Duodenal mucosa (tissue), 2 donors: ENCODE measurements around the gene NCBP2L.

Experiments
- H3K27ac ChIP-seq: one replicate; pipeline ENCODE4 v1.7.0; 2013; ENCODE audit warnings: low read depth, low read length
- H3K27me3 ChIP-seq, 2 donors: one replicate each; pipeline ENCODE4 v1.7.0; 2013; ENCODE audit warnings: low read length in 2 of 2, control low read depth in 1 of 2; ENCODE audit not compliant: insufficient read depth in 2 of 2, control insufficient read depth in 1 of 2
- H3K36me3 ChIP-seq, 2 donors: one replicate each; pipeline ENCODE4 v1.7.0; 2013; ENCODE audit warnings: low read length in 2 of 2, control low read depth in 1 of 2; ENCODE audit not compliant: insufficient read depth in 2 of 2, control insufficient read depth in 1 of 2
- H3K4me1 ChIP-seq, 2 donors: one replicate each; pipeline ENCODE4 v1.7.0; 2013; ENCODE audit warnings: low read length in 2 of 2, control low read depth in 1 of 2; ENCODE audit not compliant: insufficient read depth in 2 of 2, control insufficient read depth in 1 of 2
- H3K4me3 ChIP-seq, 2 donors: one replicate each; pipeline ENCODE4 v1.7.0; 2013; ENCODE audit warnings: low read length in 2 of 2, low read depth in 1 of 2
- H3K9ac ChIP-seq, 2 donors: one replicate each; pipeline ENCODE4 v1.7.0; 2013; ENCODE audit warnings: low read length in 2 of 2, low read depth in 1 of 2
- H3K9me3 ChIP-seq, 2 donors: one replicate each; pipeline ENCODE4 v1.7.0; 2013; ENCODE audit warnings: low read length in 2 of 2, control low read depth in 1 of 2; ENCODE audit not compliant: control insufficient read depth in 1 of 2

The NCBP2L gene

GRCh38 chrX:107766470-107767150 is 10.9 kb upstream of the NCBP2L start:
- no peaks in the 10 kb centered on the region for H3K36me3 ChIP-seq
- H3K27ac ChIP-seq, result no peak overlapping the region
- H3K9ac ChIP-seq, result no peak overlapping the region

GRCh38 chrX:107768051-107768450 is 9.5 kb upstream of the NCBP2L start:
- no peak overlapping the region for H3K9ac ChIP-seq
- H3K27me3 ChIP-seq, result no peaks in the 10 kb centered on the region
- no peaks in the 10 kb centered on the region for H3K9me3 ChIP-seq
- H3K36me3 ChIP-seq, result no peaks in the 10 kb centered on the region
- no peak overlapping the region for H3K27ac ChIP-seq
- H3K4me3 ChIP-seq, result no peak overlapping the region
- no peaks in the 10 kb centered on the region for H3K4me1 ChIP-seq

More at GRCh38 chrX:107766470-107767150, 10.9 kb upstream of the NCBP2L start:
- Histone ChIP-seq H3K9me3 (no peaks in the 10 kb centered on the region), H3K4me1 (no peaks in the 10 kb centered on the region), H3K4me3 (no peak overlapping the region), H3K27me3 (no peaks in the 10 kb centered on the region)

- no peak overlapping the region for H3K9ac ChIP-seq
These were observed 7.8 kb upstream of the NCBP2L start for GRCh38 chrX:107769581-107770317.

GRCh38 chrX:107773206-107773605 is 4.3 kb upstream of the NCBP2L start:
- H3K9ac ChIP-seq, result no peak overlapping the region
- no peak overlapping the region for H3K4me3 ChIP-seq
- no peak overlapping the region for H3K27ac ChIP-seq

More at GRCh38 chrX:107769581-107770317, 7.8 kb upstream of the NCBP2L start:
- H3K4me3 ChIP-seq, result no peak overlapping the region
- H3K27me3 ChIP-seq, result no peaks in the 10 kb centered on the region
- H3K9me3 ChIP-seq, result no peaks in the 10 kb centered on the region
- peaks cover 0 to under 1% of the 10 kb centered on the region in 2 donors for H3K4me1 ChIP-seq
- H3K36me3 ChIP-seq, result no peaks in the 10 kb centered on the region
- no peak overlapping the region for H3K27ac ChIP-seq

GRCh38 chrX:107773906-107774435 is 3.6 kb upstream of the NCBP2L start:
- Histone ChIP-seq H3K27me3 (no peaks in the 10 kb centered on the region), H3K4me1 (peaks cover 0 to 10% of the 10 kb centered on the region in 2 donors), H3K36me3 (no peaks in the 10 kb centered on the region), H3K27ac (no peak overlapping the region), H3K9me3 (no peaks in the 10 kb centered on the region), H3K9ac (no peak overlapping the region), H3K4me3 (peak overlapping the region; percentile 77)

More at GRCh38 chrX:107773206-107773605, 4.3 kb upstream of the NCBP2L start:
- no peaks in the 10 kb centered on the region for H3K9me3 ChIP-seq
- H3K27me3 ChIP-seq, result no peaks in the 10 kb centered on the region
- H3K36me3 ChIP-seq, result no peaks in the 10 kb centered on the region
- H3K4me1 ChIP-seq, result peaks cover 0 to 10% of the 10 kb centered on the region in 2 donors

- Histone ChIP-seq H3K4me1 (peaks cover 0 to 10% of the 10 kb centered on the region in 2 donors), H3K9me3 (no peaks in the 10 kb centered on the region), H3K27ac (no peak overlapping the region), H3K27me3 (no peaks in the 10 kb centered on the region), H3K4me3 (peak overlapping the region; percentile 77), H3K36me3 (no peaks in the 10 kb centered on the region), H3K9ac (peak overlapping the region; percentile 49 to 54)
These were observed 2.4 kb upstream of the NCBP2L start for GRCh38 chrX:107775000-107775733.

- Histone ChIP-seq H3K4me3 (peak within 1 kb of the TSS; percentile 77), H3K9ac (peak within 1 kb of the TSS; percentile 49 to 54), H3K36me3 (no peaks in the 10 kb centered on the region), H3K27me3 (no peaks in the 10 kb centered on the region), H3K9me3 (no peaks in the 10 kb centered on the region), H3K27ac (peak within 1 kb of the TSS; percentile 20), H3K4me1 (peaks cover 0 to 10% of the 10 kb centered on the region in 2 donors)
These were observed 1.6 kb upstream of the NCBP2L start, which contains the start of gene TSC22D3 for GRCh38 chrX:107775734-107776511. TSC22D3 (minus strand) TSS chrX:107775787; CDS start chrX:107775419, 368 bp downstream.

- Histone ChIP-seq H3K4me3 (peak overlapping the region; percentile 77), H3K27me3 (no peaks in the 10 kb centered on the region), H3K27ac (peak overlapping the region; percentile 3), H3K9ac (peak overlapping the region; percentile 39 to 54), H3K4me1 (peaks cover 0 to 10% of the 10 kb centered on the region in 2 donors), H3K9me3 (no peaks in the 10 kb centered on the region), H3K36me3 (no peaks in the 10 kb centered on the region)
These were observed 641 bp upstream of the NCBP2L start for GRCh38 chrX:107776649-107777535.

GRCh38 chrX:107780525-107780924 is 3.0 kb downstream of the NCBP2L start:
- no peaks in the 10 kb centered on the region for H3K36me3 ChIP-seq
- H3K27me3 ChIP-seq, result no peaks in the 10 kb centered on the region
- peaks cover 0 to 4% of the 10 kb centered on the region in 2 donors for H3K4me1 ChIP-seq
- H3K9ac ChIP-seq, result no peak overlapping the region
- H3K4me3 ChIP-seq, result no peak overlapping the region
- no peaks in the 10 kb centered on the region for H3K9me3 ChIP-seq
- no peak overlapping the region for H3K27ac ChIP-seq
